Activated naive CD4-positive, alpha-beta T cell treated with anti-CD3 and anti-CD28 coated beads for 36 hours (primary cell): ENCODE results near the gene SPA17. TPM values are rescaled to one million over a fixed set of nuclear protein-coding genes. Genes with fewer than 3 reads are reported as not detected.
A peak's percentile ranks its signal among the peaks of the same experiment; 100 is the strongest.

Experiments used
- CTCF ChIA-PET: fragments of 350-600 bp; sonication (Branson Sonifier 250); formaldehyde crosslinking; loops from one replicate; lab custom pipeline; 2021; ENCODE audit warnings: antibody characterized with exemption; lab: Charles Lee
- DNase-seq: peaks from one replicate; pipeline ENCODE4 v3.0.0-alpha.2; 2020
- H3K27ac Mint-ChIP-seq: one replicate; pipeline ENCODE4 v1.8.0; 2021; ENCODE audit warnings: mild to moderate bottlenecking, mixed read lengths
- H3K27me3 Mint-ChIP-seq: one replicate; pipeline ENCODE4 v1.8.0; 2021; ENCODE audit warnings: low read depth, mixed read lengths
- H3K36me3 Mint-ChIP-seq: one replicate; pipeline ENCODE4 v1.8.0; 2021; ENCODE audit warnings: low read depth, mixed read lengths
- H3K4me1 Mint-ChIP-seq: one replicate; pipeline ENCODE4 v1.8.0; 2021; ENCODE audit warnings: low read depth, mixed read lengths
- H3K4me3 Mint-ChIP-seq: one replicate; pipeline ENCODE4 v1.8.0; 2021; ENCODE audit warnings: mild to moderate bottlenecking, moderate library complexity, mixed read lengths
- H3K9me3 Mint-ChIP-seq: one replicate; pipeline ENCODE4 v1.8.0; 2021; ENCODE audit warnings: mixed read lengths
- intact Hi-C: fragments of 100-400 bp; cut with micrococcal nuclease; formaldehyde crosslinking; loops from one replicate; pipeline ENCODE4 v1.15.1; 2023
- total RNA-seq, 2 experiments: library from RNA; stranded (reverse); gene quantifications; one replicate each; pipeline ENCODE4 v1.2.3, GENCODE V29; 2021

SPA17 gene
- total RNA-seq, 2 experiments from 2014 or later: 3.9 to 5.1 TPM

- intact Hi-C loops: no loop called here
- no peak for DNase-seq
- Mint-ChIP-seq H3K9me3 (no peaks in the 10 kb centered on the region), H3K36me3 (no peaks in the 10 kb centered on the region), H3K4me3 (no peak overlapping the region), H3K27ac (no peak overlapping the region), H3K4me1 (no peaks in the 10 kb centered on the region), H3K27me3 (no peaks in the 10 kb centered on the region)
- CTCF ChIA-PET: interaction anchor here (0.7 to 1.0 kb wide), 2 partner anchors 31 to 1049 kb away, joined by 3 read pairs; no protein-coding TSS in a partner anchor
These were observed 26.3 kb downstream of the SPA17 start for GRCh38 chr11:124700028-124700427.

- Mint-ChIP-seq H3K36me3 (peaks cover 8% of the 10 kb centered on the region), H3K27me3 (no peaks in the 10 kb centered on the region), H3K4me1 (no peaks in the 10 kb centered on the region), H3K4me3 (no peak overlapping the region), H3K9me3 (peaks cover 6% of the 10 kb centered on the region), H3K27ac (no peak overlapping the region)
- DNase-seq: no peak
- CTCF ChIA-PET: no interaction called here
- intact Hi-C loops: no loop called here
These were observed 34.1 kb downstream of the SPA17 start for GRCh38 chr11:124707829-124708228.

- peaks cover 6% of the 10 kb centered on the region for H3K9me3 Mint-ChIP-seq
These were observed 38.7 kb downstream of the SPA17 start for GRCh38 chr11:124712392-124712791.

GRCh38 chr11:124716591-124716990, 42.9 kb downstream of the SPA17 start:
- H3K27ac Mint-ChIP-seq: no peak overlapping the region
- no peaks in the 10 kb centered on the region for H3K9me3 Mint-ChIP-seq
- intact Hi-C loops: no loop called here
- H3K36me3 Mint-ChIP-seq: no peaks in the 10 kb centered on the region
- H3K4me1 Mint-ChIP-seq: peaks cover 11% of the 10 kb centered on the region
- CTCF ChIA-PET: interaction anchor here (0.9 kb wide), 1 partner anchor 71 kb away, joined by 3 read pairs; no protein-coding TSS in a partner anchor
- H3K4me3 Mint-ChIP-seq: no peak overlapping the region
- DNase-seq: no peak
- H3K27me3 Mint-ChIP-seq: peaks cover 26% of the 10 kb centered on the region

More at GRCh38 chr11:124712392-124712791, 38.7 kb downstream of the SPA17 start:
- H3K27ac Mint-ChIP-seq: no peak overlapping the region
- peaks cover 17% of the 10 kb centered on the region for H3K27me3 Mint-ChIP-seq
- intact Hi-C loops: no loop called here
- H3K4me1 Mint-ChIP-seq: peaks cover 1% of the 10 kb centered on the region
- no peak overlapping the region for H3K4me3 Mint-ChIP-seq
- CTCF ChIA-PET: no interaction called here
- H3K36me3 Mint-ChIP-seq: peaks cover 4% of the 10 kb centered on the region
- DNase-seq: no peak

- CTCF ChIA-PET: interaction anchor here (0.9 to 1.1 kb wide), 2 partner anchors 48 to 72 kb away, joined by 3 read pairs; no protein-coding TSS in a partner anchor
These were observed 43.7 kb downstream of the SPA17 start for GRCh38 chr11:124717421-124717785.

GRCh38 chr11:124717786-124718651, 44.3 kb downstream of the SPA17 start:
- Mint-ChIP-seq H3K27me3 (peaks cover 26% of the 10 kb centered on the region), H3K36me3 (no peaks in the 10 kb centered on the region), H3K27ac (no peak overlapping the region), H3K4me1 (peaks cover 23% of the 10 kb centered on the region), H3K9me3 (no peaks in the 10 kb centered on the region), H3K4me3 (peak overlapping the region; percentile 58)
- intact Hi-C loops: no loop called here
- peak; percentile 54 for DNase-seq
- CTCF ChIA-PET: interaction anchor here (1.1 kb wide), 1 partner anchor 49 kb away, joined by 3 read pairs; no protein-coding TSS in a partner anchor

More at GRCh38 chr11:124717421-124717785, 43.7 kb downstream of the SPA17 start:
- Mint-ChIP-seq H3K27ac (no peak overlapping the region), H3K27me3 (peaks cover 26% of the 10 kb centered on the region), H3K4me3 (peak overlapping the region; percentile 58), H3K9me3 (no peaks in the 10 kb centered on the region), H3K36me3 (no peaks in the 10 kb centered on the region), H3K4me1 (peaks cover 17% of the 10 kb centered on the region)
- no peak for DNase-seq
- intact Hi-C loops: no loop called here

GRCh38 chr11:124718801-124719200, 45.1 kb downstream of the SPA17 start:
- no peak for DNase-seq
- Mint-ChIP-seq H3K4me3 (no peak overlapping the region), H3K27ac (no peak overlapping the region), H3K4me1 (peaks cover 23% of the 10 kb centered on the region), H3K27me3 (peaks cover 26% of the 10 kb centered on the region), H3K9me3 (no peaks in the 10 kb centered on the region), H3K36me3 (no peaks in the 10 kb centered on the region)
- intact Hi-C loops: no loop called here
- CTCF ChIA-PET: no interaction called here

GRCh38 chr11:124719534-124719933, 45.8 kb downstream of the SPA17 start:
- H3K36me3 Mint-ChIP-seq: no peaks in the 10 kb centered on the region
- H3K9me3 Mint-ChIP-seq: no peaks in the 10 kb centered on the region
- CTCF ChIA-PET: no interaction called here
- no peak for DNase-seq
- no peak overlapping the region for H3K27ac Mint-ChIP-seq
- H3K4me1 Mint-ChIP-seq: peaks cover 23% of the 10 kb centered on the region
- intact Hi-C loops: no loop called here
- H3K4me3 Mint-ChIP-seq: no peak overlapping the region
- H3K27me3 Mint-ChIP-seq: peaks cover 24% of the 10 kb centered on the region

- CTCF ChIA-PET: interaction anchor here (2.7 kb wide), 1 partner anchor 41 kb away, joined by 8 read pairs; no protein-coding TSS in a partner anchor
- Mint-ChIP-seq H3K27ac (no peak overlapping the region), H3K27me3 (peaks cover 19% of the 10 kb centered on the region)
These were observed 48.5 kb downstream of the SPA17 start for GRCh38 chr11:124722176-124722575.

GRCh38 chr11:124724979-124725718, 51.4 kb downstream of the SPA17 start:
- Mint-ChIP-seq H3K36me3 (no peaks in the 10 kb centered on the region), H3K4me3 (no peak overlapping the region), H3K27me3 (peaks cover 8% of the 10 kb centered on the region), H3K4me1 (peaks cover 16% of the 10 kb centered on the region), H3K27ac (no peak overlapping the region), H3K9me3 (no peaks in the 10 kb centered on the region)
- DNase-seq: no peak
- CTCF ChIA-PET: no interaction called here
- intact Hi-C loops: no loop called here

More at GRCh38 chr11:124722176-124722575, 48.5 kb downstream of the SPA17 start:
- intact Hi-C loops: no loop called here
- Mint-ChIP-seq H3K4me3 (no peak overlapping the region), H3K4me1 (peaks cover 27% of the 10 kb centered on the region), H3K9me3 (no peaks in the 10 kb centered on the region), H3K36me3 (no peaks in the 10 kb centered on the region)
- DNase-seq: no peak

- CTCF ChIA-PET: interaction anchor here (1.0 kb wide), 1 partner anchor 56 kb away, joined by 3 read pairs; no protein-coding TSS in a partner anchor
- intact Hi-C loops: no loop called here
- H3K27ac Mint-ChIP-seq: no peak overlapping the region
- peaks cover 8% of the 10 kb centered on the region for H3K27me3 Mint-ChIP-seq
- no peak for DNase-seq
- H3K36me3 Mint-ChIP-seq: no peaks in the 10 kb centered on the region
- peaks cover 16% of the 10 kb centered on the region for H3K4me1 Mint-ChIP-seq
- no peak overlapping the region for H3K4me3 Mint-ChIP-seq
- no peaks in the 10 kb centered on the region for H3K9me3 Mint-ChIP-seq
These were observed 52.0 kb downstream of the SPA17 start for GRCh38 chr11:124725719-124726105.

- no peak for DNase-seq
- Mint-ChIP-seq H3K4me3 (no peak overlapping the region), H3K36me3 (no peaks in the 10 kb centered on the region), H3K4me1 (peaks cover 9% of the 10 kb centered on the region), H3K9me3 (no peaks in the 10 kb centered on the region), H3K27ac (no peak overlapping the region), H3K27me3 (peaks cover 8% of the 10 kb centered on the region)
- CTCF ChIA-PET: no interaction called here
- intact Hi-C loops: no loop called here
These were observed 53.8 kb downstream of the SPA17 start for GRCh38 chr11:124727474-124727873.
